Lower leg skin (tissue), 3 donors: ENCODE measurements around the gene OR1D2.

Experiments
- CTCF ChIP-seq, 3 donors: fragments of 450-650 bp; IDR thresholded peaks; one replicate each; pipeline ENCODE4 v1.5.1; 2016; ENCODE audit warnings: antibody characterized with exemption in 3 of 3, mild to moderate bottlenecking in 3 of 3, moderate library complexity in 2 of 3
- POLR2A ChIP-seq, 2 donors: fragments of 450-650 bp; IDR thresholded peaks; one replicate each; pipeline ENCODE4 v1.6.1; 2016 to 2017; ENCODE audit warnings: antibody characterized with exemption in 2 of 2, mild to moderate bottlenecking in 1 of 2, moderate library complexity in 1 of 2

- peak in 1 of 3 donors; percentile 59 for TF ChIP-seq CTCF (IDR thresholded peaks at IDR 0.05)
- no peak for TF ChIP-seq POLR2A (IDR thresholded peaks at IDR 0.05)
Observed at GRCh38 chr17:3048727-3049471, 55.3 kb downstream of the OR1D2 start.
